ENCODE results near the gene TBC1D26.
"Not testable (repeated sequence)": the region's sequence is repeated elsewhere in the genome, so short reads cannot be mapped to it uniquely, and the experiment has no call there.

TBC1D26 gene

GRCh38 chr17:15740570-15741120 is 8.6 kb downstream of the TBC1D26 start:
- no peak for DNase-seq (ENCODE audit: insufficient read length, low spot score)
- TF ChIP-seq, protein P1, sequence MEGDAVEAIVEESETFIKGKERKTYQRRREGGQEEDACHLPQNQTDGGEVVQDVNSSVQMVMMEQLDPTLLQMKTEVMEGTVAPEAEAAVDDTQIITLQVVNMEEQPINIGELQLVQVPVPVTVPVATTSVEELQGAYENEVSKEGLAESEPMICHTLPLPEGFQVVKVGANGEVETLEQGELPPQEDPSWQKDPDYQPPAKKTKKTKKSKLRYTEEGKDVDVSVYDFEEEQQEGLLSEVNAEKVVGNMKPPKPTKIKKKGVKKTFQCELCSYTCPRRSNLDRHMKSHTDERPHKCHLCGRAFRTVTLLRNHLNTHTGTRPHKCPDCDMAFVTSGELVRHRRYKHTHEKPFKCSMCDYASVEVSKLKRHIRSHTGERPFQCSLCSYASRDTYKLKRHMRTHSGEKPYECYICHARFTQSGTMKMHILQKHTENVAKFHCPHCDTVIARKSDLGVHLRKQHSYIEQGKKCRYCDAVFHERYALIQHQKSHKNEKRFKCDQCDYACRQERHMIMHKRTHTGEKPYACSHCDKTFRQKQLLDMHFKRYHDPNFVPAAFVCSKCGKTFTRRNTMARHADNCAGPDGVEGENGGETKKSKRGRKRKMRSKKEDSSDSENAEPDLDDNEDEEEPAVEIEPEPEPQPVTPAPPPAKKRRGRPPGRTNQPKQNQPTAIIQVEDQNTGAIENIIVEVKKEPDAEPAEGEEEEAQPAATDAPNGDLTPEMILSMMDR (IDR thresholded peaks at IDR 0.05; ENCODE audit: insufficient read depth, missing control alignments), result no peak
- no peak for FAIRE-seq

DNA sequence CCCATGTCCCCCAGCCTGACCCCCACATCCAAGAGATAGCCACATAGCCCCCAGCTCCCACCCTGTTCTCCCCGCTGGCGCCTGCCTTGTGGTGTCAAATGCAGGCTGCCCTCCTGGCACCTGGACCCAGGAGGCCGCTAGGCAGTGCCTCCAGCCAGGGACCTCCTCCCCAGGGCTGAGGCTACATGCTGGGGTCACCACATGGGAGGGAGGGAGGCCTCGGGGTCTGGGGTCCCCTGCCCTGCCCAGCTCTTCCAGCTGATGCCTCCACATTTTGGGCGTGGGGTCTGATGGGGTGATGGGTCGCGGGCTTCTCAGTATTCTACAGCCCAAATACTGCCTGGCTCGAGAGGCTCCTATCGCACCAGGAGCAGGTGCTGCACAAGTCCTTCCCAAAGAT is 9.5 kb downstream of the TBC1D26 start:
- DNase-seq (ENCODE audit: insufficient read length, low spot score) (no peak), FAIRE-seq (no peak)
- TF ChIP-seq, protein P1 (IDR thresholded peaks at IDR 0.05; ENCODE audit: insufficient read depth, missing control alignments), result no peak

- no peak for FAIRE-seq
- no peak for DNase-seq (ENCODE audit: insufficient read length, low spot score)
- TF ChIP-seq, protein P1 (IDR thresholded peaks at IDR 0.05; ENCODE audit: insufficient read depth, missing control alignments), result no peak
These were observed 10.1 kb downstream of the TBC1D26 start for GRCh38 chr17:15742051-15742795.

GRCh38 chr17:15742921-15743320 is 10.8 kb downstream of the TBC1D26 start:
- no peak for FAIRE-seq
- TF ChIP-seq, protein P1 (IDR thresholded peaks at IDR 0.05; ENCODE audit: insufficient read depth, missing control alignments), result no peak
- DNase-seq (ENCODE audit: insufficient read length, low spot score), result no peak

- no peak for DNase-seq (ENCODE audit: insufficient read length, low spot score)
- no peak for FAIRE-seq
- TF ChIP-seq, protein P1 (IDR thresholded peaks at IDR 0.05; ENCODE audit: insufficient read depth, missing control alignments), result no peak
These were observed 12.1 kb downstream of the TBC1D26 start for GRCh38 chr17:15744074-15744676.

DNA sequence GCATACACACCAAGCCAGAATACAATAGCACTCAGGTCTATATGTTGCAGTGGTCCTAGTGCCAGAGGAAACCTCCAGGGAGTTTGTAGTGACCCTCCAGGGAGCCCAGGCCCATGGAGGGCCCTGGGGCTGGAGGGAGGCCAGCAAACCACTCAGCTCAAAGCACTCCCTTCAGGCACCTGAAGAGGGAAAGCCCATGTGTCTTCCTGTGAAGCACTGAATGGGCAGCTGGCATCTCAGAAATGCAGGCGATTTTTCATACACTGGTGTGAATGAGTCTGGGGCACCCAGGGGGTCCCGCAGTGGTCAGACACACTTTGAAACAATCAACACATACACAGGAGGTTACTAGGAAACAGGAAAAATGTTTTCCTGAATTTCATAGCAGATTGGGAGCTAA is 12.8 kb downstream of the TBC1D26 start:
- no peak for FAIRE-seq
- DNase-seq (ENCODE audit: insufficient read length, low spot score), result no peak
- TF ChIP-seq, protein P1 (IDR thresholded peaks at IDR 0.05; ENCODE audit: insufficient read depth, missing control alignments), result no peak

GRCh38 chr17:15749403-15749802 is 17.3 kb downstream of the TBC1D26 start:
- not testable (repeated sequence) for DNase-seq (ENCODE audit: insufficient read length, low spot score); FAIRE-seq

DNA sequence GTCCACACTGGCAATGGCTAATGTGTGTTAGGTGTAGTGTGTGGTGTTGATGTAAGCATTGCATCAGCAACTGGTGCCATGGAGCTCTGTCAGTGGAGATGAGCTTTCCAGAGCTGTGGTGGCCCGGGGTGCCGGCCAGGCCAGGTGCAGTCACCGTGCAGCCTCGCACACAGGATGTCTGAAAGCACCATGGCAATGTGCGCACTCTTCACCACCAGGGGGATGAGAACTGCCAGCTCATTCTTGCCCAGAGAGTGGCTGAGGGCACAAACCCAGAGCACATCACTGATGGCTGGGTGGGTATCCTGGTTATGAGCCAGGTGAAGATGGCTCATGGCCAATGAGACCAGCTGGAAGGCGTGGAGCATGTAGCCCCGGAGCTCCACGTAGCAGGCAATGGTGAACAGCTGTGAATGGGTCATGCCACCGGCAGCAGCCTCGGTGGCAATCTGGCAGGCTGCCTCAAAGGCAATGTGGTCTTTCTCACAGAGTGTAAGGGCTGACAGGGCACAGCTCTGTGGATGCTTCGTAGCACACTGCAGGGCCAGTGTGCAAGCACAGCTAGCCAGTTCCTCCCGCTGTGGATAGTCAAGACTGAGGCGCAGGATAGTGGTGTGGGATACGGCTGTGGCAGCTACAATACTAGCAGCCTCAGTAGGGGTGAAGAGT is 36.9 kb downstream of the TBC1D26 start:
- FAIRE-seq; DNase-seq (ENCODE audit: insufficient read length, low spot score): not testable (repeated sequence)

- FAIRE-seq; DNase-seq (ENCODE audit: insufficient read length, low spot score): not testable (repeated sequence)
These were observed 38.6 kb downstream of the TBC1D26 start for GRCh38 chr17:15770679-15771078.
